ENCODE results near the gene MT1F. TPM values are rescaled to one million over a fixed set of nuclear protein-coding genes. Genes with fewer than 3 reads are reported as not detected.
"Not testable (repeated sequence)": the region's sequence is repeated elsewhere in the genome, so short reads cannot be mapped to it uniquely, and the experiment has no call there.

MT1F gene
- polyA plus RNA-seq, 3 donors: 10.2 to 21.9 (median 13.6) TPM

DNA sequence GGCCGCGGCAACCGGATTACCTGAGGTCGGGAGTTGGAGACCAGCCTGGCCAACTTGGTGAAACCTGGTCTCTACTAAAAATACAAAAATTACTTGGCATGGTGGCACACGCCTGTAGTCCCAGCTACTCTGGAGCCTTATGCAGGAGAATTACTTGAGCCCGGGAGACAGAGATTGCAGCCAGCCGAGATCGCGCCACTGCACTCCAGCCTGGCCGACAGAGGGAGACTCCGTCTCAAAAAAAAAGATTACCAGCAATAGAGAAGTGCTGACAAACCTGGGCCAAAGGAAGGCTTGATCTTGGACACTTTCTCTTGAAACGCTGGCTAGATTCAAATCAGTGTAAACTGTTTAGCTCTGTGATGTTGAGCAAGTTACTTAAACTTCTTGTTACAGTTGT, 16.2 kb downstream of the MT1F start:
- TF ChIP-seq, protein P1, sequence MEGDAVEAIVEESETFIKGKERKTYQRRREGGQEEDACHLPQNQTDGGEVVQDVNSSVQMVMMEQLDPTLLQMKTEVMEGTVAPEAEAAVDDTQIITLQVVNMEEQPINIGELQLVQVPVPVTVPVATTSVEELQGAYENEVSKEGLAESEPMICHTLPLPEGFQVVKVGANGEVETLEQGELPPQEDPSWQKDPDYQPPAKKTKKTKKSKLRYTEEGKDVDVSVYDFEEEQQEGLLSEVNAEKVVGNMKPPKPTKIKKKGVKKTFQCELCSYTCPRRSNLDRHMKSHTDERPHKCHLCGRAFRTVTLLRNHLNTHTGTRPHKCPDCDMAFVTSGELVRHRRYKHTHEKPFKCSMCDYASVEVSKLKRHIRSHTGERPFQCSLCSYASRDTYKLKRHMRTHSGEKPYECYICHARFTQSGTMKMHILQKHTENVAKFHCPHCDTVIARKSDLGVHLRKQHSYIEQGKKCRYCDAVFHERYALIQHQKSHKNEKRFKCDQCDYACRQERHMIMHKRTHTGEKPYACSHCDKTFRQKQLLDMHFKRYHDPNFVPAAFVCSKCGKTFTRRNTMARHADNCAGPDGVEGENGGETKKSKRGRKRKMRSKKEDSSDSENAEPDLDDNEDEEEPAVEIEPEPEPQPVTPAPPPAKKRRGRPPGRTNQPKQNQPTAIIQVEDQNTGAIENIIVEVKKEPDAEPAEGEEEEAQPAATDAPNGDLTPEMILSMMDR (IDR thresholded peaks at IDR 0.05): peak; percentile 58
- H3K4me2 ChIP-seq (replicated peaks; ENCODE audit: extremely low read depth, low read length, poor library complexity, severe bottlenecking): no peak overlapping the region
- Mint-ChIP-seq H3K27ac (peak overlapping the region in 2 of 7 donors; percentile 9 to 73), H3K27me3 (ENCODE audit: low read depth in 3 of 3) (peaks cover 80 to 90% (median 87%) of the 10 kb centered on the region in 3 donors), H3K4me3 (peak overlapping the region in 1 of 2 donors; percentile 41), H3K36me3 (peaks cover 5 to 7% of the 10 kb centered on the region in 2 donors), H3K9me3 (peaks cover 0 to 14% (median 6%) of the 10 kb centered on the region in 7 donors), H3K4me1 (peaks cover 21% of the 10 kb centered on the region)
- peaks cover 37 to 85% of the 10 kb centered on the region in 2 donors for H3K27me3 ChIP-seq (ENCODE audit: control insufficient read depth in 2 of 2, insufficient read depth in 2 of 2, low read length in 2 of 2)
- no peaks in the 10 kb centered on the region for H4K20me1 ChIP-seq (ENCODE audit: insufficient read depth, low read length)
- no peak overlapping the region for H3K27ac ChIP-seq (ENCODE audit: low read depth in 1 of 2, low read length in 2 of 2)
- no peak overlapping the region for H3K9ac ChIP-seq (ENCODE audit: insufficient read depth, low read length, poor library complexity, severe bottlenecking)
- H3K36me3 ChIP-seq (replicated peaks in 1 of 2; ENCODE audit: control insufficient read depth in 1 of 2, insufficient read depth in 2 of 2, low read length in 2 of 2): no peaks in the 10 kb centered on the region
- DNase-seq: peak in 2 of 3 donors; percentile 14
- intact Hi-C loops (cut with micrococcal nuclease): no loop called here
- H3K4me1 ChIP-seq (ENCODE audit: control insufficient read depth in 1 of 2, insufficient read depth in 2 of 2, low read length in 2 of 2): peaks cover 9 to 15% of the 10 kb centered on the region in 2 donors
- H2AFZ ChIP-seq (ENCODE audit: insufficient read depth, low read depth, low read length, poor library complexity, severe bottlenecking): no peak overlapping the region
- no peak overlapping the region for H3K4me3 ChIP-seq (replicated peaks in 1 of 3; ENCODE audit: low read depth in 2 of 3, low read length in 3 of 3)
- 35% methylated on average over 11 of the region's 12 CpGs for WGBS (ENCODE audit: insufficient coverage)
- H3K79me2 ChIP-seq (ENCODE audit: insufficient read depth, low read length): no peaks in the 10 kb centered on the region
- peaks cover 0 to 20% of the 10 kb centered on the region in 2 donors for H3K9me3 ChIP-seq (replicated peaks in 1 of 2; ENCODE audit: control insufficient read depth in 1 of 2, insufficient read depth in 1 of 2, low read length in 2 of 2)

DNA sequence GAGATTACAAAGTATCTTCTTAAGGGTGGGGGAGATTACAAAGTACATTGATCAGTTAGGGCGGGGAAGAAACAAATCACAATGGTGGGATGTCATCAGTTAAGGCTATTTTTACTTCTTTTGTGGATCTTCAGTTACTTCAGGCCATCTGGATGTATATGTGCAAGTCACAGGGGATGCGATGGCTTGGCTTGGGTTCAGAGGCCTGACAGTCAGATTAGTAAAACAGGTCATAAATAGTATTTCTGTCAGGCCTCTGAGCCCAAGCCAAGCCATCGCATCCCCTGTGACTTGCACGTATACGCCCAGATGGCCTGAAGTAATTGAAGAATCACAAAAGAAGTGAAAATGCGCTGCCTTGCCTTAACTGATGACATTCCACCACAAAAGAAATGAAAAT, 16.8 kb downstream of the MT1F start:
- DNase-seq; H3K36me3 Mint-ChIP-seq; H3K4me3 ChIP-seq (replicated peaks in 1 of 3; ENCODE audit: low read depth in 2 of 3, low read length in 3 of 3); H3K79me2 ChIP-seq (ENCODE audit: insufficient read depth, low read length); intact Hi-C loops (cut with micrococcal nuclease); H3K27ac ChIP-seq (ENCODE audit: low read depth in 1 of 2, low read length in 2 of 2); H4K20me1 ChIP-seq (ENCODE audit: insufficient read depth, low read length); H3K9ac ChIP-seq (ENCODE audit: insufficient read depth, low read length, poor library complexity, severe bottlenecking); H2AFZ ChIP-seq (ENCODE audit: insufficient read depth, low read depth, low read length, poor library complexity, severe bottlenecking); H3K36me3 ChIP-seq (replicated peaks in 1 of 2; ENCODE audit: control insufficient read depth in 1 of 2, insufficient read depth in 2 of 2, low read length in 2 of 2); H3K4me2 ChIP-seq (replicated peaks; ENCODE audit: extremely low read depth, low read length, poor library complexity, severe bottlenecking): not testable (repeated sequence)
- Histone ChIP-seq H3K27me3 (ENCODE audit: control insufficient read depth in 2 of 2, insufficient read depth in 2 of 2, low read length in 2 of 2) (peaks cover 33 to 78% of the 10 kb centered on the region in 2 donors), H3K4me1 (ENCODE audit: control insufficient read depth in 1 of 2, insufficient read depth in 2 of 2, low read length in 2 of 2) (peaks cover 6 to 11% of the 10 kb centered on the region in 2 donors), H3K9me3 (replicated peaks in 1 of 2; ENCODE audit: control insufficient read depth in 1 of 2, insufficient read depth in 1 of 2, low read length in 2 of 2) (peaks cover 0 to 16% of the 10 kb centered on the region in 2 donors)
- 52% methylated on average over 3 of the region's 6 CpGs for WGBS (ENCODE audit: insufficient coverage)
- Mint-ChIP-seq H3K27ac (peak overlapping the region in 1 of 7 donors; percentile 73), H3K9me3 (peaks cover 0 to 14% (median 6%) of the 10 kb centered on the region in 7 donors), H3K4me3 (peak overlapping the region in 1 of 2 donors; percentile 87), H3K4me1 (peaks cover 15% of the 10 kb centered on the region), H3K27me3 (ENCODE audit: low read depth in 3 of 3) (peaks cover 73 to 84% (median 82%) of the 10 kb centered on the region in 3 donors)

Data from CD14-positive monocyte (primary cell).